PC-3 (cell line): Measurements from ENCODE around the gene LCNL1. TPM values are rescaled to one million over a fixed set of nuclear protein-coding genes. Genes with fewer than 3 reads are reported as not detected.

Experiments
- ATAC-seq: fragments of 200-7000 bp; cut with Tn5 transposase; 2 replicates; pipeline ENCODE4 v1.9.1; 2020; ENCODE audit warnings: mild to moderate bottlenecking, moderate library complexity
- BruUV-seq: library from RNA; stranded (reverse); fragments of 400-500 nt; replicated peaks from 2 replicates; lab custom pipeline; 2021; lab: Mats Ljungman, UMichigan
- CTCF ChIA-PET: fragments of 300-600 bp; sonication (Branson Sonifier 250); formaldehyde crosslinking; loops from one replicate; lab custom pipeline; 2022; ENCODE audit warnings: antibody characterized with exemption; lab: Charles Lee
- POLR2A ChIA-PET: fragments of 300-600 bp; sonication (Branson Sonifier 250); formaldehyde crosslinking; loops from one replicate; lab custom pipeline; 2022; ENCODE audit warnings: antibody characterized with exemption; ENCODE audit not compliant: unreplicated experiment; lab: Charles Lee
- DNase-seq: peaks from one replicate; pipeline ENCODE4 v3.0.0-alpha.2; 2015
- H2AFZ ChIP-seq: fragments of 300-600 bp; sonication (generic); 2 replicates; pipeline ENCODE4 v1.6.0; 2016; ENCODE audit warnings: antibody characterized with exemption, low read length
- H3F3A ChIP-seq: fragments of 300-600 bp; sonication (generic); one replicate; pipeline ENCODE4 v1.6.0; 2017; ENCODE audit warnings: antibody characterized with exemption, low read length, control low read depth, mild to moderate bottlenecking; ENCODE audit not compliant: unreplicated experiment
- H3K27ac ChIP-seq: fragments of 300-600 bp; sonication (generic); 2 replicates; pipeline ENCODE4 v1.5.1; 2016; ENCODE audit warnings: mild to moderate bottlenecking, low read length
- H3K27me3 ChIP-seq: fragments of 300-600 bp; sonication (generic); 2 replicates; pipeline ENCODE4 v1.6.1; 2016; ENCODE audit warnings: low read length, mixed read lengths
- H3K36me3 ChIP-seq: fragments of 300-600 bp; sonication (generic); 2 replicates; pipeline ENCODE4 v1.6.1; 2016; ENCODE audit warnings: low read depth, mixed run types, low read length, mixed read lengths
- H3K4me1 ChIP-seq: fragments of 300-600 bp; sonication (generic); 2 replicates; pipeline ENCODE4 v1.5.1; 2016; ENCODE audit warnings: low read length; ENCODE audit not compliant: insufficient read depth
- H3K4me2 ChIP-seq: fragments of 300-600 bp; sonication (generic); 2 replicates; pipeline ENCODE4 v1.6.0; 2016; ENCODE audit warnings: low read length
- H3K4me3 ChIP-seq: fragments of 300-600 bp; sonication (generic); 2 replicates; pipeline ENCODE4 v1.5.1; 2016; ENCODE audit warnings: mild to moderate bottlenecking, low read length, mixed read lengths
- H3K79me2 ChIP-seq: fragments of 300-600 bp; sonication (generic); 2 replicates; pipeline ENCODE4 v1.6.1; 2017; ENCODE audit warnings: low read length, mixed read lengths
- H3K9ac ChIP-seq: fragments of 300-600 bp; sonication (generic); 2 replicates; pipeline ENCODE4 v1.6.0; 2016; ENCODE audit warnings: mild to moderate bottlenecking, low read length
- H3K9me2 ChIP-seq: fragments of 300-600 bp; sonication (generic); replicated peaks from 2 replicates; pipeline ENCODE4 v1.6.1; 2016; ENCODE audit warnings: mixed run types, low read length, mixed read lengths
- H3K9me3 ChIP-seq: fragments of 300-600 bp; sonication (generic); 2 replicates; pipeline ENCODE4 v1.6.1; 2016; ENCODE audit warnings: low read length, mixed read lengths
- H4K20me1 ChIP-seq: fragments of 300-600 bp; sonication (generic); 2 replicates; pipeline ENCODE4 v1.6.1; 2016; ENCODE audit warnings: low read length, mixed read lengths
- CTCF ChIP-seq: fragments of 300-600 bp; sonication (generic); conservative IDR thresholded peaks from 2 replicates; pipeline ENCODE4 v1.5.1; 2017; ENCODE audit warnings: antibody characterized with exemption, low read depth, mild to moderate bottlenecking, low read length
- EZH2 ChIP-seq: fragments of 300-600 bp; sonication (generic); IDR thresholded peaks from one replicate; pipeline ENCODE4 v1.6.1; 2017; ENCODE audit warnings: antibody characterized with exemption, mild to moderate bottlenecking, low read length; ENCODE audit not compliant: unreplicated experiment
- EZH2phosphoT487 ChIP-seq: fragments of 300-600 bp; sonication (generic); IDR thresholded peaks from 2 replicates; pipeline ENCODE4 v1.6.1; 2018; ENCODE audit warnings: mild to moderate bottlenecking, antibody characterized with exemption, low read length, borderline replicate concordance
- intact Hi-C: fragments of 100-400 bp; cut with micrococcal nuclease; formaldehyde crosslinking; loops from 2 replicates; pipeline ENCODE4 v1.9.0; 2023
- total RNA-seq: library from RNA; depleted of rRNA; stranded (reverse); fragments of >200 nt; gene quantifications from 2 replicates; pipeline ENCODE4 v1.2.3, GENCODE V29; 2014

LCNL1 gene
- total RNA-seq, 1 experiment from 2014 or later: not detected

GRCh38 chr9:136969774-136970173 lies 13.0 kb upstream of the LCNL1 start:
- TF ChIP-seq CTCF (no peak), EZH2 (no peak), EZH2phosphoT487 (no peak)
- no TSS peak for BruUV-seq
- Histone ChIP-seq H4K20me1 (no peaks in the 10 kb centered on the region), H3K9ac (no peak overlapping the region), H3K4me2 (no peak overlapping the region), H3K4me3 (no peak overlapping the region), H3K4me1 (no peaks in the 10 kb centered on the region), H3K27me3 (no peaks in the 10 kb centered on the region), H3K9me3 (no peaks in the 10 kb centered on the region), H3K27ac (no peak overlapping the region), H3K9me2 (no peaks in the 10 kb centered on the region), H2AFZ (no peak overlapping the region), H3K36me3 (no peaks in the 10 kb centered on the region), H3F3A (no peaks in the 10 kb centered on the region), H3K79me2 (no peaks in the 10 kb centered on the region)
- no peak for DNase-seq
- POLR2A ChIA-PET: no interaction called here
- CTCF ChIA-PET: no interaction called here
- no peak for ATAC-seq
- intact Hi-C loops: no loop called here

GRCh38 chr9:136970361-136970760 lies 12.4 kb upstream of the LCNL1 start:
- intact Hi-C loops: no loop called here
- H3K27me3 ChIP-seq: no peaks in the 10 kb centered on the region
- H3K27ac ChIP-seq: no peak overlapping the region
- no peak overlapping the region for H3K4me2 ChIP-seq
- no peaks in the 10 kb centered on the region for H3K79me2 ChIP-seq
- H3K9me2 ChIP-seq: no peaks in the 10 kb centered on the region
- ATAC-seq: no peak
- no peak overlapping the region for H3K9ac ChIP-seq
- no TSS peak for BruUV-seq
- ChIA-PET POLR2A (no interaction called here), CTCF (no interaction called here)
- no peak for TF ChIP-seq EZH2phosphoT487
- TF ChIP-seq EZH2: no peak
- H3K4me1 ChIP-seq: no peaks in the 10 kb centered on the region
- no peak for DNase-seq
- H2AFZ ChIP-seq: no peak overlapping the region
- H3F3A ChIP-seq: no peaks in the 10 kb centered on the region
- H3K9me3 ChIP-seq: no peaks in the 10 kb centered on the region
- H3K36me3 ChIP-seq: no peaks in the 10 kb centered on the region
- H4K20me1 ChIP-seq: no peaks in the 10 kb centered on the region
- no peak overlapping the region for H3K4me3 ChIP-seq

- Histone ChIP-seq H3K4me2 (no peak overlapping the region), H3K27ac (no peak overlapping the region), H3K27me3 (no peaks in the 10 kb centered on the region), H3K9me3 (no peaks in the 10 kb centered on the region), H3K4me1 (no peaks in the 10 kb centered on the region), H3K9ac (no peak overlapping the region), H4K20me1 (no peaks in the 10 kb centered on the region), H3F3A (no peaks in the 10 kb centered on the region), H3K79me2 (no peaks in the 10 kb centered on the region), H3K4me3 (no peak overlapping the region), H3K36me3 (no peaks in the 10 kb centered on the region), H2AFZ (no peak overlapping the region), H3K9me2 (no peaks in the 10 kb centered on the region)
- TF ChIP-seq CTCF (no peak), EZH2phosphoT487 (no peak), EZH2 (no peak)
- CTCF ChIA-PET: no interaction called here
- no peak for DNase-seq
- intact Hi-C loops: no loop called here
- ATAC-seq: no peak
- POLR2A ChIA-PET: no interaction called here
- no TSS peak for BruUV-seq
Measured at GRCh38 chr9:136971746-136972145, 11.0 kb upstream of the LCNL1 start.
